ENCODE measurements around the gene FGF2. TPM values are rescaled to one million over a fixed set of nuclear protein-coding genes. Genes with fewer than 3 reads are reported as not detected.
"Not testable (repeated sequence)": the region's sequence is repeated elsewhere in the genome, so short reads cannot be mapped to it uniquely, and the experiment has no call there.

Gene FGF2
- total RNA-seq, 1 donor from 2014 or later: 6.0 TPM

GRCh38 chr4:122921971-122922876, 95.6 kb downstream of the FGF2 start, which contains the start of gene NUDT6:
Gene NUDT6, minus strand, starts transcription at chr4:122922597. Its CDS starts 25 bp downstream, at chr4:122922572.
- DNase-seq (ENCODE audit: low read depth in 2 of 2): peak; percentile 66 to 68

- peak; percentile 86 to 90 for DNase-seq (ENCODE audit: low read depth in 2 of 2)
These were observed 96.4 kb downstream of the FGF2 start for GRCh38 chr4:122922877-122923511.

GRCh38 chr4:122928930-122929329, 102.3 kb downstream of the FGF2 start:
- no peak for DNase-seq (ENCODE audit: low read depth in 2 of 2)

- peak; percentile 23 to 42 for DNase-seq (ENCODE audit: low read depth in 2 of 2)
These were observed 104.2 kb downstream of the FGF2 start for GRCh38 chr4:122930862-122931261.

GRCh38 chr4:122932763-122933162, 106.1 kb downstream of the FGF2 start:
- DNase-seq (ENCODE audit: low read depth in 2 of 2): no peak

- not testable (repeated sequence) for DNase-seq (ENCODE audit: low read depth in 2 of 2)
These were observed 118.5 kb downstream of the FGF2 start for GRCh38 chr4:122945136-122945535.

- no peak for DNase-seq (ENCODE audit: low read depth in 2 of 2)
These were observed 119.5 kb downstream of the FGF2 start for GRCh38 chr4:122946142-122946541.

Other genes starting within 250 kb of the FGF2 start
- gene IL21, start 205.8 kb upstream of the FGF2 start, total RNA-seq: not detected in 2 replicates
- 4.1 and 4.4 TPM in 2 replicates for gene BBS12, start 94.1 kb upstream of the FGF2 start, total RNA-seq
- gene NUDT6, start 95.8 kb downstream of the FGF2 start, total RNA-seq: 3.6 and 4.1 TPM in 2 replicates